CD8-positive, alpha-beta memory T cell (primary cell): Measurements from ENCODE around the gene SLC9A9. TPM values are rescaled to one million over a fixed set of nuclear protein-coding genes. Genes with fewer than 3 reads are reported as not detected.

Source experiments
- CTCF ChIA-PET: fragments of 350-600 bp; sonication (Branson Sonifier 250); formaldehyde crosslinking; loops from one replicate; lab custom pipeline; 2021; ENCODE audit warnings: antibody characterized with exemption; lab: Charles Lee
- POLR2A ChIA-PET: fragments of 350-600 bp; sonication (Branson Sonifier 250); formaldehyde crosslinking; loops from one replicate; lab custom pipeline; 2021; ENCODE audit warnings: antibody characterized with exemption; lab: Charles Lee
- DNase-seq, 5 donors: peaks; one replicate each; pipeline versions ENCODE4 v3.0.0 to v3.0.0-alpha.2; 2020 to 2022; ENCODE audit warnings: mixed read lengths in 1 of 5
- H3K27ac ChIP-seq: one replicate; pipeline ENCODE4 v1.7.0; 2013; ENCODE audit warnings: low read depth, mild to moderate bottlenecking, low read length, moderate library complexity
- H3K27me3 ChIP-seq: 2 replicates; pipeline ENCODE4 v1.7.0; 2013; ENCODE audit warnings: low read length, mild to moderate bottlenecking; ENCODE audit not compliant: insufficient read depth, poor library complexity, severe bottlenecking
- H3K36me3 ChIP-seq: 2 replicates; pipeline ENCODE4 v1.7.0; 2013; ENCODE audit warnings: mild to moderate bottlenecking, low read length, moderate library complexity; ENCODE audit not compliant: insufficient read depth
- H3K4me1 ChIP-seq: 2 replicates; pipeline ENCODE4 v1.7.0; 2013; ENCODE audit warnings: mild to moderate bottlenecking, low read length, moderate library complexity; ENCODE audit not compliant: insufficient read depth
- H3K4me3 ChIP-seq: 2 replicates; pipeline ENCODE4 v1.7.0; 2013; ENCODE audit warnings: mild to moderate bottlenecking, low read length
- H3K9me3 ChIP-seq: 2 replicates; pipeline ENCODE4 v1.7.0; 2013; ENCODE audit warnings: mild to moderate bottlenecking, low read length
- H3K27ac Mint-ChIP-seq, 8 donors: one replicate each; pipeline ENCODE4 v1.8.0; 2020 to 2021; ENCODE audit warnings: mixed read lengths in 8 of 8, mild to moderate bottlenecking in 6 of 8, inconsistent platforms in 3 of 8, moderate library complexity in 3 of 8
- H3K27me3 Mint-ChIP-seq, 2 donors: one replicate each; pipeline ENCODE4 v1.8.0; 2020 to 2021; ENCODE audit warnings: mixed read lengths in 2 of 2, mild to moderate bottlenecking in 1 of 2, moderate library complexity in 1 of 2
- H3K36me3 Mint-ChIP-seq, 3 donors: one replicate each; pipeline ENCODE4 v1.8.0; 2020 to 2021; ENCODE audit warnings: mixed read lengths in 3 of 3, inconsistent platforms in 1 of 3, mild to moderate bottlenecking in 1 of 3
- H3K4me1 Mint-ChIP-seq, 3 donors: one replicate each; pipeline ENCODE4 v1.8.0; 2020 to 2021; ENCODE audit warnings: mixed read lengths in 3 of 3, inconsistent platforms in 1 of 3, mild to moderate bottlenecking in 1 of 3
- H3K4me3 Mint-ChIP-seq, 7 donors: one replicate each; pipeline ENCODE4 v1.8.0; 2020 to 2021; ENCODE audit warnings: mixed read lengths in 7 of 7, mild to moderate bottlenecking in 6 of 7, moderate library complexity in 4 of 7, inconsistent platforms in 2 of 7
- H3K9me3 Mint-ChIP-seq, 5 donors: one replicate each; pipeline ENCODE4 v1.8.0; 2020 to 2022; ENCODE audit warnings: mixed read lengths in 5 of 5, mild to moderate bottlenecking in 3 of 5, moderate library complexity in 2 of 5, inconsistent platforms in 1 of 5
- polyA plus RNA-seq: library from polyadenylated mRNA; unstranded; fragments of 300-500 nt; fragmentation: Illumina TruSeq; gene quantifications from one replicate; pipeline ENCODE4 v1.2.3, GENCODE V29; 2021
- total RNA-seq, 2 experiments: library from RNA; stranded (reverse); gene quantifications; one replicate each; pipeline ENCODE4 v1.2.3, GENCODE V29; 2021

Gene SLC9A9
- total and polyA plus RNA-seq, 3 experiments from 2014 or later: 1.2 to 18.0 (median 2.2) TPM

- H3K27me3 Mint-ChIP-seq: peaks cover 0 to 1% of the 10 kb centered on the region in 2 donors
- ChIA-PET CTCF (no interaction called here), POLR2A (no interaction called here)
- H3K36me3 Mint-ChIP-seq: peaks cover 6 to 15% (median 12%) of the 10 kb centered on the region in 3 donors
- no peak overlapping the region for H3K27ac ChIP-seq
- H3K4me1 Mint-ChIP-seq: no peaks in the 10 kb centered on the region
- no peak for DNase-seq
- no peaks in the 10 kb centered on the region for H3K4me1 ChIP-seq
- no peaks in the 10 kb centered on the region for H3K9me3 Mint-ChIP-seq
- H3K36me3 ChIP-seq: no peaks in the 10 kb centered on the region
- H3K27me3 ChIP-seq: no peaks in the 10 kb centered on the region
- no peaks in the 10 kb centered on the region for H3K9me3 ChIP-seq
- H3K4me3 Mint-ChIP-seq: no peak overlapping the region
- H3K27ac Mint-ChIP-seq: no peak overlapping the region
- H3K4me3 ChIP-seq: no peak overlapping the region
Measured at GRCh38 chr3:143495527-143495926, 352.7 kb downstream of the SLC9A9 start.

GRCh38 chr3:143486611-143487010 is 361.7 kb downstream of the SLC9A9 start:
- H3K4me1 ChIP-seq: no peaks in the 10 kb centered on the region
- no peaks in the 10 kb centered on the region for H3K9me3 ChIP-seq
- Mint-ChIP-seq H3K36me3 (peaks cover 6 to 22% (median 20%) of the 10 kb centered on the region in 3 donors), H3K4me3 (no peak overlapping the region), H3K9me3 (no peaks in the 10 kb centered on the region), H3K27me3 (no peaks in the 10 kb centered on the region), H3K4me1 (no peaks in the 10 kb centered on the region), H3K27ac (no peak overlapping the region)
- ChIA-PET POLR2A (no interaction called here), CTCF (no interaction called here)
- DNase-seq: no peak
- H3K27me3 ChIP-seq: no peaks in the 10 kb centered on the region
- no peaks in the 10 kb centered on the region for H3K36me3 ChIP-seq
- H3K27ac ChIP-seq: no peak overlapping the region
- no peak overlapping the region for H3K4me3 ChIP-seq

DNA sequence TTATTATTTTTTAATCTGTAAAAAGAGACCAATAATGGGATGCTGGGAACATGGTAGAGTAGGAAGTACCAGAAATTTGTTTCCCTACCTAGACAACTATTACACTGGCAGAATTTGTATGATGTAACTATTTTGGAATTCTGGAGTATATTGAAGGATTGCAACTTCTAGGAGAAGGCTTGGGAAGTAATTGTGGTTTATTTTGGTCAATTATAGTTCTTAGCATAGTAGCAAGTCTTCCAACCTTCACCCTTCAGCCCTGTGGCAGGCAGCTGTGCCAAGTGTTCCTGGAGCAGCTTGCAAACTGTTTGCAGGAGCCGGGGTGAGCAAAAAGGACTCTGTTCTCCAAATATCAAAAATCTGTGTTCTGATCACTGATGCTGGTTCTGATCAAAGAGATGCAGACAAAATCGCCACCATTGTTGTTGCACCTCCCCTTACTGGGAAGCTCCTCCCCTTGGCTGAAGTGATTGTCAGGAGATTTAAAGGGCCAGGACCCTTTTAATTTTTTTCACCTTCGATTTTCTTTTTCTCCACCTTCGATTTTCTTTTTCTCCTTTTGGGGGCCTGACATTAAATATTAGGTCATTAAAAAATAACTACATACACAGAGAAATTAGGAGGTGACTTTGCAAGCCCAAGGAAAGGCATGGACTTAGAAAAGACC is 363.3 kb downstream of the SLC9A9 start:
- peaks cover 6 to 18% (median 13%) of the 10 kb centered on the region in 3 donors for H3K36me3 Mint-ChIP-seq
- no peak for DNase-seq
- Histone ChIP-seq H3K9me3 (no peaks in the 10 kb centered on the region), H3K27ac (no peak overlapping the region), H3K36me3 (no peaks in the 10 kb centered on the region), H3K27me3 (no peaks in the 10 kb centered on the region), H3K4me3 (no peak overlapping the region), H3K4me1 (no peaks in the 10 kb centered on the region)
- H3K27ac Mint-ChIP-seq: no peak overlapping the region
- ChIA-PET POLR2A (no interaction called here), CTCF (no interaction called here)
- no peak overlapping the region for H3K4me3 Mint-ChIP-seq
- H3K9me3 Mint-ChIP-seq: no peaks in the 10 kb centered on the region
- no peaks in the 10 kb centered on the region for H3K4me1 Mint-ChIP-seq
- no peaks in the 10 kb centered on the region for H3K27me3 Mint-ChIP-seq

- H3K4me1 Mint-ChIP-seq: no peaks in the 10 kb centered on the region
- ChIA-PET POLR2A (no interaction called here), CTCF (no interaction called here)
- Histone ChIP-seq H3K27ac (no peak overlapping the region), H3K4me3 (no peak overlapping the region), H3K36me3 (no peaks in the 10 kb centered on the region), H3K9me3 (no peaks in the 10 kb centered on the region), H3K4me1 (no peaks in the 10 kb centered on the region), H3K27me3 (no peaks in the 10 kb centered on the region)
- H3K27me3 Mint-ChIP-seq: no peaks in the 10 kb centered on the region
- no peak overlapping the region for H3K4me3 Mint-ChIP-seq
- H3K9me3 Mint-ChIP-seq: no peaks in the 10 kb centered on the region
- no peak overlapping the region for H3K27ac Mint-ChIP-seq
- H3K36me3 Mint-ChIP-seq: peaks cover 9 to 20% (median 13%) of the 10 kb centered on the region in 3 donors
- DNase-seq: no peak
Measured at GRCh38 chr3:143483214-143483613, 365.1 kb downstream of the SLC9A9 start.

- no peaks in the 10 kb centered on the region for H3K9me3 Mint-ChIP-seq
- CTCF ChIA-PET: no interaction called here
Measured at GRCh38 chr3:143482106-143483088, 365.9 kb downstream of the SLC9A9 start.

GRCh38 chr3:143480344-143480743 is 367.9 kb downstream of the SLC9A9 start:
- Histone ChIP-seq H3K4me1 (no peaks in the 10 kb centered on the region), H3K27me3 (no peaks in the 10 kb centered on the region), H3K36me3 (no peaks in the 10 kb centered on the region), H3K27ac (no peak overlapping the region), H3K9me3 (no peaks in the 10 kb centered on the region), H3K4me3 (no peak overlapping the region)
- no peak for DNase-seq
- no peaks in the 10 kb centered on the region for H3K9me3 Mint-ChIP-seq
- H3K4me3 Mint-ChIP-seq: no peak overlapping the region
- no peaks in the 10 kb centered on the region for H3K4me1 Mint-ChIP-seq
- peaks cover 10 to 16% (median 13%) of the 10 kb centered on the region in 3 donors for H3K36me3 Mint-ChIP-seq
- H3K27me3 Mint-ChIP-seq: no peaks in the 10 kb centered on the region
- POLR2A ChIA-PET: no interaction called here
- CTCF ChIA-PET: no interaction called here
- H3K27ac Mint-ChIP-seq: no peak overlapping the region

More at GRCh38 chr3:143482106-143483088, 365.9 kb downstream of the SLC9A9 start:
- H3K9me3 ChIP-seq: no peaks in the 10 kb centered on the region
- H3K27ac ChIP-seq: no peak overlapping the region
- H3K27ac Mint-ChIP-seq: no peak overlapping the region
- H3K36me3 Mint-ChIP-seq: peaks cover 9 to 20% (median 13%) of the 10 kb centered on the region in 3 donors
- no peak for DNase-seq
- POLR2A ChIA-PET: no interaction called here
- H3K4me1 Mint-ChIP-seq: no peaks in the 10 kb centered on the region
- no peaks in the 10 kb centered on the region for H3K27me3 Mint-ChIP-seq
- no peak overlapping the region for H3K4me3 Mint-ChIP-seq
- no peak overlapping the region for H3K4me3 ChIP-seq
- H3K36me3 ChIP-seq: no peaks in the 10 kb centered on the region
- H3K4me1 ChIP-seq: no peaks in the 10 kb centered on the region
- no peaks in the 10 kb centered on the region for H3K27me3 ChIP-seq

DNA sequence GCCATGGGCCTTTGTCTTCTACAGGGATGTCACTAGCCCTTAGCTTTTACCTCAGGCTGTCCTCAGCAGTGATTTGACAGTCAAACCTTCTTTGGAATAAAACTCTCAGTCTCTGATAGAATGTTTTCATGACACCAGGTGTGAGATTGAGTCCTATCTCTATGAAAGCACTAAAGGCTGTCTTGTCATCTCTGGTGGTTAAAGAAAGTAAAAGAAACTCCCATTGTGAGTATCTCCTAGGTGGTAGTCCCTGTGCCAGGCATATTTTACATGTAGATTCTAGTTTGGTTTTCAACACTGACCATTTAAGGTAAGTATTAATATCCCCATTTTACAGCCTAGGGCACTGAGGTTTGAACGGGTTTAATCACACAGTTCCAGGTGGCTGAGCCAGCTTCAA is 368.5 kb downstream of the SLC9A9 start:
- ChIA-PET CTCF (no interaction called here), POLR2A (no interaction called here)
- no peaks in the 10 kb centered on the region for H3K27me3 Mint-ChIP-seq

DNA sequence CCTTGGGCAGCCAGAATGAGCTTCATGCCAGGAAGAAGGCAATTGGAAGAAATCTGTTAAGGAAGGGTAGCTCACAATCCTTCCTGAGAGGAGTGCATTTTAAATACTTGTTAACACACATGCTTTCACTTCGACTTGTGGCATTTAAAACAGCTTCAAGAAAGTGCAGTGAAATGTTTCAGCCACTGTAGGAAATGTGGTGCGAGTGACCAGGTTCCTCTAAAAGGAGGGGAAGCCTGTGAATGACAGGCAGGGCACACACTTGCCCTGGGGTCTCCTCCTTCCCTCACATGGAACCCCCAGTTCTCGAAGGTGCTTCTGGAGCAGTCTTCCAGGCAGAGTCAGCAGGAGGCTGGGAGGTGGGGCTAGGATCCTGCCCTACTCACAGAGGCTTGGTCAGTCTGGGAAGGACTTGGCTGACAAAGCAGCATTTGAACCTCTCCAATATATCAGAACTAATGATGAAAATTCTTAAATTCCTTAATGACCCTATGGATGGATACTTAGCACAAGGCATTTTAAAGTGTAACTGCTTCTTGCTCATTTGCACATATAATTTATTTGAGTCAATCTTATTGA is 370.1 kb downstream of the SLC9A9 start:
- POLR2A ChIA-PET: no interaction called here
- no peak for DNase-seq
- H3K27ac ChIP-seq: no peak overlapping the region
- H3K27me3 Mint-ChIP-seq: no peaks in the 10 kb centered on the region
- no peaks in the 10 kb centered on the region for H3K9me3 Mint-ChIP-seq
- H3K27me3 ChIP-seq: no peaks in the 10 kb centered on the region
- H3K4me3 Mint-ChIP-seq: no peak overlapping the region
- H3K36me3 Mint-ChIP-seq: peaks cover 4 to 11% (median 6%) of the 10 kb centered on the region in 3 donors
- H3K4me1 Mint-ChIP-seq: no peaks in the 10 kb centered on the region
- H3K4me1 ChIP-seq: no peaks in the 10 kb centered on the region
- H3K36me3 ChIP-seq: no peaks in the 10 kb centered on the region
- no peaks in the 10 kb centered on the region for H3K9me3 ChIP-seq
- no peak overlapping the region for H3K4me3 ChIP-seq
- CTCF ChIA-PET: no interaction called here
- no peak overlapping the region for H3K27ac Mint-ChIP-seq

More for the DNA sequence above, 368.5 kb downstream of the SLC9A9 start:
- Histone ChIP-seq H3K9me3 (no peaks in the 10 kb centered on the region), H3K36me3 (no peaks in the 10 kb centered on the region), H3K4me1 (no peaks in the 10 kb centered on the region), H3K4me3 (no peak overlapping the region), H3K27me3 (no peaks in the 10 kb centered on the region), H3K27ac (no peak overlapping the region)
- DNase-seq: no peak
- no peak overlapping the region for H3K4me3 Mint-ChIP-seq
- no peaks in the 10 kb centered on the region for H3K9me3 Mint-ChIP-seq
- peaks cover 8 to 15% (median 12%) of the 10 kb centered on the region in 3 donors for H3K36me3 Mint-ChIP-seq
- no peak overlapping the region for H3K27ac Mint-ChIP-seq
- H3K4me1 Mint-ChIP-seq: no peaks in the 10 kb centered on the region
